ENCODE results near the gene CADM4. TPM values are rescaled to one million over a fixed set of nuclear protein-coding genes. Genes with fewer than 3 reads are reported as not detected.
A peak's percentile ranks its signal among the peaks of the same experiment; 100 is the strongest.

CADM4 gene
- total and polyA plus RNA-seq, 9 of the 15 experiments (the other 6 are each of a cell fraction or from before 2014, with no cell fraction given): 0.03 to 4.6 (median 1.3) TPM

- peak overlapping the region; percentile 99 for H3K4me2 ChIP-seq (ENCODE audit: insufficient read depth, low read length)
- POLR2A ChIA-PET: interaction anchor here (0.9 to 1.2 kb wide), 3 partner anchors 11 to 268 kb away, joined by 3 to 7 read pairs (median 4); partner anchors contain the start of gene ZNF45
- intact Hi-C loops (cut with micrococcal nuclease): loop anchor here (5.0 to 10.0 kb wide), 3 partner anchors 120 to 140 kb away; partner anchors contain the start of gene ZNF575
These were observed 27.7 kb upstream of the CADM4 start for GRCh38 chr19:43667126-43667875.

More at GRCh38 chr19:43667126-43667875, 27.7 kb upstream of the CADM4 start:
- Histone ChIP-seq H4K20me1 (replicated peaks; ENCODE audit: control insufficient read depth, insufficient read depth, low read length) (no peaks in the 10 kb centered on the region; the same call in 1 of the 2 replicates), H3K9ac (ENCODE audit: insufficient read depth in 1 of 2, low read depth in 2 of 2, low read length in 2 of 2) (peak overlapping the region; percentile 80 to 97), H3K79me2 (ENCODE audit: control insufficient read depth, insufficient read depth, low read length) (no peaks in the 10 kb centered on the region; the same call in 2 of the 3 replicates), H3K36me3 (ENCODE audit: control insufficient read depth, insufficient read depth, low read length) (peaks cover 4% of the 10 kb centered on the region; the same call in 2 of the 3 replicates), H3K27ac (ENCODE audit: extremely low read depth, low read depth, low read length) (peak overlapping the region; percentile 93), H3K4me1 (replicated peaks in 1 of 2; ENCODE audit: control insufficient read depth in 2 of 2, insufficient read depth in 2 of 2, low read length in 2 of 2) (peaks cover 19 to 39% of the 10 kb centered on the region in 2 experiments), H3K9me3 (replicated peaks; ENCODE audit: control insufficient read depth, insufficient read depth, low read depth, low read length) (no peaks in the 10 kb centered on the region; the same call in 1 of the 2 replicates), H3K9me1 (ENCODE audit: control insufficient read depth, insufficient read depth, low read length) (no peaks in the 10 kb centered on the region), H3K4me3 (peak overlapping the region; percentile 49), H3K27me3 (ENCODE audit: control insufficient read depth in 2 of 2, insufficient read depth in 2 of 2, low read length in 2 of 2) (no peaks in the 10 kb centered on the region), H2AFZ (ENCODE audit: low read depth, low read length) (peak overlapping the region; percentile 95)
- FAIRE-seq: no peak
- BruUV-seq (replicated peaks): no TSS peak
- TF ChIP-seq ZBTB7A (IDR thresholded peaks at IDR 0.05; ENCODE audit: borderline replicate concordance, control insufficient read depth, low read depth, low read length) (0 out of 2 replicates have a peak, but pooled peaks have one; percentile 24), ATF7 (IDR thresholded peaks at IDR 0.05) (no peak), RBFOX2 (IDR thresholded peaks at IDR 0.05; ENCODE audit: low read depth, low read length) (peak; percentile 61), TCF15 (CRISPR knock-in tag; IDR thresholded peaks at IDR 0.05) (no peak), MBD1 (CRISPR knock-in tag; IDR thresholded peaks at IDR 0.05) (0 out of 2 replicates have a peak, but pooled peaks have one; percentile 49), PHF21A (IDR thresholded peaks at IDR 0.05; ENCODE audit: borderline replicate concordance, low read depth) (no peak), MAX (CRISPR knock-in tag; IDR thresholded peaks at IDR 0.05) (0 out of 2 replicates have a peak, but pooled peaks have one; percentile 28), CBX3 (IDR thresholded peaks at IDR 0.05; ENCODE audit: borderline replicate concordance in 1 of 2, low read length in 2 of 2) (0 out of 3 replicates have a peak, but pooled peaks of 1 of the 2 experiments have one; percentile 11), ZNF431 (CRISPR knock-in tag; IDR thresholded peaks at IDR 0.05) (0 out of 2 replicates have a peak, but pooled peaks have one; percentile 9), ZFP36 (IDR thresholded peaks at IDR 0.05; ENCODE audit: low read depth, low read length, partially characterized antibody) (peak; percentile 1)
- WGBS (ENCODE audit: insufficient coverage, low coverage, missing lambda C conversion rate): 45% methylated on average over 26 of the region's 26 CpGs
- CTCF ChIA-PET (ENCODE audit: low intra/inter-chr PET ratio): no interaction called here
- in situ Hi-C loops (cut with MboI): no loop called here
- no peak for ATAC-seq
- DNase-seq (ENCODE audit: extremely low read depth in 1 of 4, low spot score in 3 of 4): peak in 1 of 4 experiments; percentile 30
